ENCODE results near the gene ITGA6.
"Not testable (repeated sequence)": the region's sequence is repeated elsewhere in the genome, so short reads cannot be mapped to it uniquely, and the experiment has no call there.

The ITGA6 gene

GRCh38 chr2:172532461-172532860 is 105.1 kb downstream of the ITGA6 start:
- not testable (repeated sequence) for DNase-seq

DNA sequence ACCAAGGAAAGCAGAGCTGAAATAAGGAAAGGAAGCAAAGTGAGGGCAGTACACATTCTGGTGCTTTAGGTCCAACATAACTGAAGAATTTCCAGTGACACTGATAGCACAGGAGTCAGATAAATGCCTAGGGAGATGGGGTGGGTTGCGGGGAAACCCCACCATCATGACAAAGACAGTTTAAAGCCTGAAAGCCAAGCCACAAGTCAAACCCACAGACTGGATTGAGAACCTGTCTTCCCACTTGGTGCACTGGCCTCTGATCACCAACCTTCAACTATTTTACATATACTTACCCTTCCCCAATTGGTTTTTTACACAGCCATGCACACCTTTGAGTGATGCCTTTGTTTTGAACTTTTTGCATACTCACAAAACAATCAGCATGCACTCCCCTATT is 106.3 kb downstream of the ITGA6 start:
- DNase-seq: no peak

DNA sequence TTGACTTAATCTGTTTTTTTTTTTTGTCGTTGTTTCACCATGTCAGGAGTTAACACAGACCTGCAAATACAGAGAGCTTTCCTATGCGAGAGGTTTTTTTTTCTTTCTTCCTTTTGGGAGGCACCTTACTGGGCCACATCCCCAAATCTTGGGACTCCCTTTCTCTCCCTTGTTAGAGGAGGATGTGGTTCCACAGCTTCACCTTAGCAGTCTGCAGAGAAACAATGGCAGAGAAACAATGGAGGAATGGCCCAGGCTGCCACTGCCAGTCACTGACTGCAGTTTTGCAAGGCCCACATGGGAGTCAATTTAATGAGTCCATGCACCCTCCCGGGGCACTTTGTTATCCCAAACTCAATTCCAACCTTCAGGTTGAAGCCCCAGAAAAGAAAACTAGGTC is 107.7 kb downstream of the ITGA6 start:
- no peak for DNase-seq

DNA sequence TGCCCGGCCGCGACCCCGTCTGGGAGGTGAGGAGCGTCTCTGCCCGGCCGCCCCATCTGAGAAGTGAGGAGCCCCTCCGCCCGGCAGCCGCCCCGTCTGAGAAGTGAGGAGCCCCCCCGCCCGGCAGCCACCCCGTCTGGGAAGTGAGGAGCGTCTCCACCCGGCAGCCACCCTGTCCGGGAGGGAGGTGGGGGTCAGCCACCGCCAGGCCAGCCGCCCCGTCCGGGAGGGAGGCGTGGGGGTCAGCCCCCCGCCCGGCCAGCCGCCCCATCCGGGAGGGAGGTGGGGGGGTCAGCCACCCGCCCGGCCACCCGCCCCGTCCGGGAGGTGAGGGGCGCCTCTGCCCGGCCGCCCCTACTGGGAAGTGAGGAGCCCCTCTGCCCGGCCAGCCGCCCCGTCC is 110.5 kb downstream of the ITGA6 start:
- DNase-seq: not testable (repeated sequence)

GRCh38 chr2:172539767-172540166 is 112.4 kb downstream of the ITGA6 start:
- no peak for DNase-seq

DNA sequence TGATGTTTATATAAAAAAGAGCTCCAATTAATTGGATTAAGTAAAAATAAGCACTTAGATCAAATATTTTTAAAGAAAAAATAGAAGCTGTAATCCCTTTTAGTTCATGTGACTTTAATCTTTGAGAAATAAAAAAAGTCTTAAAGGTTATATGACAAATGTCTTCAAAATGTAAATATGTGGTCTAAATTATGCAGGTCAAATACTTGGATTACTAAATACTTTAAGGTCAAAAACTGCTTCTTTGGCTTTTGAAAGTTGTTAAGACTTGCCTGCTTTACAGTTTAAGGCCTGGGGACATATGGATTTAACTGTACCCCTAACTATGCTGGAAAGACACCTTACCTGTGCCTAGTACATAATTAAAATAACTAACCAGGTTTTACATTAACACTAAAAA is 113.0 kb downstream of the ITGA6 start:
- DNase-seq: no peak

DNA sequence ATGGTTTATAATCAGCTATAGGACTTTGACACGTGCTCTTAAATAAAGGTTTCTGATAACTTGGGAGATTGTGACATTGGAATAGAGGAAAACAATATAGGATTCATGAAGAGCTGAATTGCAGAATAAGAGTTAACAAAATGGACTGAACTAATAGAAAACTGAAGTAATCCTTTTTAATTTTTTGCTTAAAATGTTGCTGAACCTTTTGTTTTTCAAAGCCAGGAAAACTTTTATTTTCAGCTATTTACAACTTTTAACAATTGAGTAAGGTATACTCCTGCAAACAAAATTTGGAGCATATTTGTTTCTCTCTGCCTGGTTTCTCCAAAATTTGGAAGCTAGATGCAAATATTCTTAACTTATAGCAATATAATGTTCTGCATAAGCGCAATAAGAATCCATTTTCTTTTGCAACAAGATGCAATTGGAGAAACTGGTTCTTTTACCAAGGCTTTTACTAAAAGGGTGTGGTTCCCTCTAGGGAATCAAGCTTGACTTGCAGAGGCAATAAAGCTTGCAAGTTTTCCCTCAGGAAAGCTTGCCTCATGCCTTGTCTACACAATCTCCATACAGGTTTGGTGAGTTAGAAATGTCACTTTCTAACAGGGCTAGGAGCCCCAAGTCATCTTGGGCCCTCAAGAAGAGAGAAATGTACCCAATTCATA is 118.2 kb downstream of the ITGA6 start:
- no peak for DNase-seq

DNA sequence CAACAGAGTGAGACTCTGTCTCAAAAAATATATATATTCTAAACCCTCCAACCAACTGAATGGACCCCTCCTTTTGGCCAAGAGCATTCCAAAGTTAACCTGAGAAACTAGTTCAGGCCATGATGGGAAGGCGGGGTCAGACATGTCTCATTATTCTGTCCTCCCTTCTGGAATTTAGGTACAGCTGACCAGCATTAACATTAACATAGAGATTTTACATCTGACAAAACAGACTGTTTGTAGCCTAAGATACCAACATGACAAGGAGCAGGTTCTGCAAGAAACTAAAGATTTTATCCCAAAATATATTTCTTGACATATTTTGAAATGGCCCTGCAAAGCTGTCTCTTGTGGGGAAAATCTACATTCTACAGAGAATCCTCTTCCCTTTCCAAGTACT is 121.7 kb downstream of the ITGA6 start:
- DNase-seq: no peak

GRCh38 chr2:172549802-172550201 is 122.4 kb downstream of the ITGA6 start:
- not testable (repeated sequence) for DNase-seq

DNA sequence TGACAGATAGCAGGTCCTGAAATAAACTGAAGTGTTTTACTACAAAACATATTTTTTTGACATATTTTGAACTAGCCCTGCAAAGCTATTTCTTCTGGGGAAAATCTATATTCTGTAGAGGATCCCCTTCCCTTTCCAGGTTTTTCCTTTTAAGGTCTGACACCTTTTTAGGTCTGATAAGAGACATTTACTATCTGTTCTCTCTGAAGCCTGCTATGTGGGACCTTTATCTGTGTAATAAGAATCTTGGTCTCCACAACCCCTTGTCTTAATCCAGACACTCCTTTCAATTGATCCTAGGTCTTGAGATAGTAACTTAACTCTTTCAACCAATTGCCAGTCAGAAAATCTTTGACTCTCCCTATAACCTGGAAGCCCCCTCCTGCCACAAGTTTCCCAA is 123.0 kb downstream of the ITGA6 start:
- no peak for DNase-seq

GRCh38 chr2:172551271-172551670 is 123.9 kb downstream of the ITGA6 start:
- DNase-seq: peak; percentile 18

DNA sequence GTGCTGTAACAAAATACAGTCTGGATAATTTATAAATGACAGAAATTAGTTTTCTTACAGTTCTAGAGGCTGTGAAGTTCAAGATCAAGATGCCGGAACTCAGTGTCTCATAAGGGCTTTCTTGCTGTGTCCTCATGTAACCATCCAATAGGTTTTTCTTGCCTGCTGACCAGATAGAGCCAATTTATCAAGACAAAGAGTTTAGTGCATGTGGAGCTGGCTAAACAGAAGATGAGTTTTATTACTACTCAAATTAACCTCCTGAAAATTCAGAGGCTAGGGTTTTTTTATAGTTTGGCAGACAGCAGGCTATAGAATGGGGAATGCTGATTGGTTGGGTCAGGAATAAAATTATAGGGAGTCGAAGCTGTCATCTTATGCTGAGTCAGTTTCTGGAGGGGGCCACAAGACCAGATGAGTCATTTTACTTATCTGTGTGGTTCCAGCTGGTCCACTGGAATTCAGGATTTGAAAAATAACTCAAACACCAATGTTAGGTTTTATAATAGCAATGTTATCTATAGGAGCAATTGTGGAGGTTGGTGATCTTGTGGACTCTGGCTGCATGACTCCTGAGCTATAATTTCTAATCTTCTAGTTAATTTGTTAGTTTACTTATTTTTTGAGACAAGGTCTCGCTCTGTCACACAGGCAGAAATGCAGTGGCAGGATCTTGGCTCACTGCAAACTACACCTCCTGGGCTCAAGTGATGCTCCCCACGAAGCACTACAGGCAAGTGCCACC is 125.3 kb downstream of the ITGA6 start:
- DNase-seq: no peak

- no peak for DNase-seq
These were observed 127.2 kb downstream of the ITGA6 start for GRCh38 chr2:172554352-172555271.

DNA sequence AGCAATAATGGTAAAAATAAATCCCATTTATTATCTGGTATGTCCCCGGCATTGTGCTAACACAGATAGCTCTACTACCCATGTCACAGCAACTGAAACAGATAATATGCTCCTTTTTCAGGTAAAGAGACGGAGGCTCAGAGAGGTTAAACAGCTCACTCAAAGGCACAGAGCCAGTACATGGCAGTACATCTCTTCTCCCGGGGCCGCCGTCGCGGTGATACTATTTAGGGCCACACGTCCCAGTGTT is 127.8 kb downstream of the ITGA6 start:
- no peak for DNase-seq

All from GDM1 (cell line).